Measurements from ENCODE around the gene RNLS. TPM values are rescaled to one million over a fixed set of nuclear protein-coding genes. Genes with fewer than 3 reads are reported as not detected.

RNLS gene
- total and polyA plus RNA-seq, 2 of the 8 experiments (the other 6 are each of a cell fraction or from before 2014, with no cell fraction given), result 7.5 to 12.7 TPM

DNA sequence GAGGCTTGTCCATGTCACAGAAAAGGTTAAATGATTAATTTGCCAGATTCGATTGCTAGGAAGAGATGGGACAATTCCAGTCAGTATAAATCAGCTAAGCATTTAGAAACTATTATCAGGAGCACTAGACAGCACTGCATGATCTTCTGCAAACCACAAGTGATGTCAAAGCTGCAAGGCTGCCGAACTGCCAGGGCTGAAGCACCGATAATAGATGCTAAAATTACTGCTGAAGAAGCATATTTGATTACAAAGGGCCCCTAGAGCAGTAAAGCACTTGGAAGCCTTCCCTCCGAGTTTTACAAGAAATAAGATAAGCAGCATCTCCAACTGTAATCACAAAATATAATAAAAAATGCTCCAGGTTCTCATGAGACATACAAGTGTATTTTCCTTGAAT is 40.6 kb downstream of the RNLS start:
- Histone ChIP-seq H4K91ac (replicated peaks; ENCODE audit: insufficient read length, low read length) (no peak overlapping the region), H2AK5ac (ENCODE audit: low read depth, low read length) (no peak overlapping the region), H2BK12ac (ENCODE audit: low read depth, low read length) (no peak overlapping the region), H3K9ac (replicated peaks in 1 of 4; ENCODE audit: extremely low read depth in 1 of 4, low read depth in 3 of 4, low read length in 3 of 4) (no peak overlapping the region), H3K27me3 (replicated peaks in 1 of 4; ENCODE audit: control insufficient read depth in 3 of 4, extremely low read depth in 1 of 4, insufficient read depth in 3 of 4, low read length in 3 of 4) (no peaks in the 10 kb centered on the region), H2BK5ac (ENCODE audit: low read depth, low read length) (no peak overlapping the region), H3K23me2 (ENCODE audit: low read depth, low read length) (no peaks in the 10 kb centered on the region), H2BK20ac (ENCODE audit: low read length) (no peak overlapping the region), H3K14ac (ENCODE audit: insufficient read length) (no peak overlapping the region), H3K4me3 (ENCODE audit: extremely low read depth in 1 of 4, insufficient read depth in 2 of 4, low read depth in 3 of 4, low read length in 4 of 4) (no peak overlapping the region), H3K79me2 (ENCODE audit: control insufficient read depth in 1 of 2, insufficient read depth in 2 of 2, low read length in 2 of 2) (no peaks in the 10 kb centered on the region), H2BK15ac (ENCODE audit: low read length) (no peak overlapping the region), H4K8ac (ENCODE audit: extremely low read depth, insufficient read depth, low read length) (no peak overlapping the region), H2AFZ (ENCODE audit: low read length) (no peak overlapping the region), H3K36me3 (ENCODE audit: control insufficient read depth in 2 of 4, insufficient read depth in 4 of 4, low read length in 3 of 4) (no peaks in the 10 kb centered on the region), H3K4ac (replicated peaks; ENCODE audit: insufficient read length, low read depth, low read length) (no peak overlapping the region), H3K79me1 (ENCODE audit: low read depth, low read length) (no peaks in the 10 kb centered on the region), H4K5ac (ENCODE audit: insufficient read length, low read depth, low read length) (no peak overlapping the region), H3K9me3 (ENCODE audit: insufficient read depth in 2 of 2, low read depth in 1 of 2, low read length in 1 of 2) (no peaks in the 10 kb centered on the region), H3K18ac (ENCODE audit: extremely low read depth, low read length) (no peak overlapping the region), H3K56ac (replicated peaks; ENCODE audit: insufficient read length, low read depth, low read length) (no peak overlapping the region), H3K4me2 (ENCODE audit: insufficient read depth in 1 of 2, low read depth in 2 of 2, low read length in 2 of 2) (no peak overlapping the region), H2BK120ac (replicated peaks; ENCODE audit: low read depth, low read length) (no peak overlapping the region), H4K20me1 (replicated peaks in 1 of 2; ENCODE audit: control insufficient read depth in 1 of 2, insufficient read depth in 2 of 2, low read length in 2 of 2) (no peaks in the 10 kb centered on the region), H3K4me1 (replicated peaks in 1 of 4; ENCODE audit: control insufficient read depth in 3 of 4, insufficient read depth in 4 of 4, low read length in 3 of 4) (no peaks in the 10 kb centered on the region), H3K23ac (ENCODE audit: insufficient read length) (no peak overlapping the region), H3K27ac (ENCODE audit: low read depth, low read length) (no peak overlapping the region)
- WGBS, 2 experiments (ENCODE audit: extremely low coverage in 1 of 2, insufficient coverage in 1 of 2, insufficient read length in 1 of 2, insufficient replicate concordance in 2 of 2, low coverage in 1 of 2, low lambda C conversion rate in 2 of 2, missing lambda C conversion rate in 1 of 2), result 90% methylated on average over 4 of the region's 4 CpGs; no CpG with 5 or more reads in 1 of the 2 experiments
- POLR2A ChIA-PET (ENCODE audit: partially characterized antibody), result no interaction called here
- FAIRE-seq (no peak), DNase-seq (ENCODE audit: low read depth in 1 of 2, low spot score in 2 of 2) (no peak)
- CTCF ChIA-PET (ENCODE audit: partially characterized antibody), result no interaction called here
- TF ChIP-seq KDM4A (IDR thresholded peaks at IDR 0.05; ENCODE audit: low read depth, low read length, severe bottlenecking) (no peak), TBP (IDR thresholded peaks at IDR 0.05; ENCODE audit: low read depth, low read length) (no peak), TAF1 (IDR thresholded peaks at IDR 0.05; ENCODE audit: low read depth, low read length) (no peak), MAFK (IDR thresholded peaks at IDR 0.05; ENCODE audit: low read depth, low read length) (no peak), GTF2F1 (IDR thresholded peaks at IDR 0.05; ENCODE audit: borderline replicate concordance, low read depth, low read length) (no peak), ZNF274 (IDR thresholded peaks at IDR 0.05; ENCODE audit: borderline replicate concordance, extremely low read depth, low read length) (no peak), CBX5 (IDR thresholded peaks at IDR 0.05; ENCODE audit: low read depth, low read length) (no peak), SP1 (IDR thresholded peaks at IDR 0.05; ENCODE audit: low read depth, low read length) (no peak), SAP30 (IDR thresholded peaks at IDR 0.05; ENCODE audit: insufficient read depth, insufficient replicate concordance, low read length) (no peak), NRF1 (IDR thresholded peaks at IDR 0.05; ENCODE audit: low read depth, low read length) (no peak), SIX5 (IDR thresholded peaks at IDR 0.05; ENCODE audit: low read depth, low read length) (no peak), HDAC6 (IDR thresholded peaks at IDR 0.05; ENCODE audit: low read depth, low read length) (no peak), YY1 (IDR thresholded peaks at IDR 0.05; ENCODE audit: low read depth, low read length) (no peak), HDAC2 (IDR thresholded peaks at IDR 0.05; ENCODE audit: borderline replicate concordance in 1 of 2, low read depth in 2 of 2, low read length in 2 of 2) (no peak)
- TF ChIP-seq, protein P1, sequence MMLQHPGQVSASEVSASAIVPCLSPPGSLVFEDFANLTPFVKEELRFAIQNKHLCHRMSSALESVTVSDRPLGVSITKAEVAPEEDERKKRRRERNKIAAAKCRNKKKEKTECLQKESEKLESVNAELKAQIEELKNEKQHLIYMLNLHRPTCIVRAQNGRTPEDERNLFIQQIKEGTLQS (IDR thresholded peaks at IDR 0.05; ENCODE audit: insufficient read depth, low read depth, low read length), result no peak
